Forelimb muscle (tissue), 1 donor: ENCODE data around the gene CACNA1D. TPM values are rescaled to one million over a fixed set of nuclear protein-coding genes. Genes with fewer than 3 reads are reported as not detected.

Experiments
- DNase-seq: peaks from one replicate; pipeline ENCODE4 v3.0.0-alpha.2; 2013; ENCODE audit warnings: low read depth
- polyA plus RNA-seq: library from polyadenylated mRNA; unstranded; fragments of 120-200 nt; gene quantifications from one replicate; pipeline ENCODE4 v1.2.1, GENCODE V29; 2013; ENCODE audit not compliant: insufficient read length

The CACNA1D gene
- polyA plus RNA-seq, 1 donor = 1.4 TPM

DNA sequence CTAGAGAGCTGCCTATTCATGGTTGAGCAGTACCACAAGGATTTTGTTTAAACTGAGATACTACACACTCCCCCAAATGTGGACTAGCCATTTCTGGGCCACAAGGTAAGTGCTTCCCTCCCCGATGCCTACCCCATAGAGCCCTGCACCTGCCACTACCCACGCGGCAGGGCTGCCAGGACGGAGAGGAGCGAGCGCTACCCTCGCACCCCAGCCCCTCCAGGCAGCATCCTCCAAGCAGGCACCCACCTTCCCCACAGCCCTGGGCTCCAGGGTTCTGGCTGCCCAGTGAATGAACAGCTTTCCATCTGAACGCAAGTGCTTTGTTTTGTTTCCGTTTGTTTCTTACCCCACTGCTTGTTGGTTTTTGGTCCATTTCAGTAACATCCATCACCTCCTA lies 292.6 kb downstream of the CACNA1D start:
- DNase-seq = no peak

DNA sequence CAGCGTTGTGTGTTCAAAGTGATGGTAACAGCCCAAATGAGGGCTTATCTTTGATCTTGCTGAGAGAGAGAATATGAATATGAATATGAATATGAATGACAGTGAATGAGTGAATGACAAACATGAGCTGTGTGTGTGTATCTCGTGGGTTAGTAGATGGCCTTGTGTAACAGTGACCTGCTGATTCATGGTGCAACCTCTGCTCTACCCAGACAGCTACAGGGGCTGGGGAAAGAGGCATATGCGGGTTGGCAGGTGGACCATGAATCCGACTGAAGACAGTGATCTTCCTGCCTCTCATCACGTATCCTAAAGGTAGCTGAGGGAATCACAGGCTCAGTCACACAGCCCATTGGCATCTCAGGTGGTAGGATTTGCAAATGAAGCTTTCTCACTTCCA lies 293.6 kb downstream of the CACNA1D start:
- DNase-seq = no peak

DNA sequence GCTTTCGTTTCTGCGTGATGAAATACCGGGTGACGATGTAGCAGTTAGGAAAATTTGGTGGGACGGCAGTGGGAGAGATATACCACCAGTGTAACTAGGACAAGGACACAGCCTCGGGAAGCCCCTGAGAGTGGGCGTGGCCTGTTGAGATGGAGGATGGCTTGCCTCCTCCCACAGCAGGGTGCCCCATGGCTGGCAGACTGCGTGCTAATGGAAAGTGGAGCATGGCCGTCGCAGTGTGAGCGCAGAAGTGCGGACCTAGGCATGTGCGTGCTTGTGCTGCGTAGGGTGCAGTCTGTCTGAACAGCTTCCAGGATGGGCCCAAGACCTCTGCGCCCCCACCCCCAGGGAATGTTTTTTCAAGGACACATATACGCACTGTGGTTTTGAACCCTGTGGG lies 295.0 kb downstream of the CACNA1D start:
- DNase-seq = no peak

DNA sequence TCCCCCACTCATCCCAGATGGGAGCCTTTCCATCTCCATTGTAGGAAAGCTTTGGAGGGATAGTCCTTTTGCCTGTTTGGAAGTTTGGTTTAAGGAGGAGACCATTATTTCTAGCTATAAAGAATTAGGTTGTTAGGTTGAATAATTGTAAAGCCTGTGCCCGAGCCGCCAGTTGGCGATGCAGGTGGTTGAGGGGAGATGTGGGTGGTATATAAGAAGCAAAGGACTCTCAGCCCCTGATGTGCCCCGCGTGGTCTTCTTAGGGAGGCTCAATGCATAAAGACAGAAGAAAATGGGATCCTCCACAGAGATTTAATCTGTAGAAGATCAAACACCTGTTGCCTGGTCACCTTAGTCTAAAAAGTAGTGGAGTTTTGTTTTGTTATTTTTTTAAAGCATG lies 296.1 kb downstream of the CACNA1D start:
- DNase-seq = no peak

DNA sequence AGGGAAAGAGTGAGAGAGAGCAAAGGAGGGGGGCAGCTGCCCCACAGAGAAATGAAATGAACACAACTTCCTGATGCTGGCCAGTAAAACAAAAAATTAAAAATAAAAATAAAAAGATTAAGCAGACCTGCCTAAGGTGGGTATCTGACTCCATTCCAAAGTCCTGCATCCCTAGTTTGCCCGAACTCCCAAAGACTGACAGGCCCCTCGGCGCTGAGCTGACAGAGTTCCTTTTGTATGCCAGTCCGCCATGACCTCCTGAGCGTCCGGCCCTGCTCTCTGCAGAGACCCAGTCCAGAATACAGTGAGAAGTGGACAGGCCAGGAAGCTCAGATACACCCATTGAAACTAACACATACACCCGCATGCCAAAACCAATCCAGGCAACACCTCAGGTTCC lies 296.9 kb downstream of the CACNA1D start:
- DNase-seq = no peak

DNA sequence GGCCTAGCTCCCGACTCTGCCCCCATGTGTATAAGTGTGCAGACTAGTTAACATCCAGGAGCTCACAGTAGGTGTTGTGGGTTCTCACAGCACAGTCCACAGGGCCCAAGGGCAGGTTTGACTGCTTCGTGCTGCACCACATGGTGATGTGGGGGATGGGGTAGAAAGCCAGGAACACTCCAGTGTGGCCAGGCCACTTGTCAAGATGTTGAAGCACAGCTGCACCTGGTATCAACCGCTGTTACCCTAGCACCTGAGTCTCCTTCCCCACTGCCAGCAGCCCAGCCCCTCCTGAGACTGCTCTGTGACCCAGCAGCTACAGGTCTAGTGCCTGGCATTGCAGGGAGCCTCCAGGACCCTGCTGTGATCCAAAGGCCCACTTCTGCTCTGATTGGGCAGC lies 298.5 kb downstream of the CACNA1D start:
- DNase-seq = no peak

DNA sequence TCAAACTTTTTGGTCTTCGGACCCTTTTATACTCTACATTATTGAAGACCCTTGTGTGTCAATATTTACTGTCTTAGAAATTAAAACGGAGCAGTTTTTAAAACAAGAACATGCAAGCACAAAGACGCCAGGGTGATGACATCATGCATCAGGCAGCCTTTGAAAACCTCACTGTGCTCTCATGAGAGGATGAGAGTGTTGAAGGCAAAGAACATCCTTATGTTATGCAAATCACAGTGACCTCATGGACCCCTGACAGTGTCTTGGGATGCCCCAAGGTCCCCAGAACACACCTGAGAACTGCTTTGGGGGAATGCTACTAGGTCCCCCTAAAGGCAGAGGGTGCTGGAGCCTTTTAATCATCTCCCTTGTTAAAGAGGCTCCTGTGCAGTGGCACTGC lies 300.2 kb downstream of the CACNA1D start:
- DNase-seq = no peak

DNA sequence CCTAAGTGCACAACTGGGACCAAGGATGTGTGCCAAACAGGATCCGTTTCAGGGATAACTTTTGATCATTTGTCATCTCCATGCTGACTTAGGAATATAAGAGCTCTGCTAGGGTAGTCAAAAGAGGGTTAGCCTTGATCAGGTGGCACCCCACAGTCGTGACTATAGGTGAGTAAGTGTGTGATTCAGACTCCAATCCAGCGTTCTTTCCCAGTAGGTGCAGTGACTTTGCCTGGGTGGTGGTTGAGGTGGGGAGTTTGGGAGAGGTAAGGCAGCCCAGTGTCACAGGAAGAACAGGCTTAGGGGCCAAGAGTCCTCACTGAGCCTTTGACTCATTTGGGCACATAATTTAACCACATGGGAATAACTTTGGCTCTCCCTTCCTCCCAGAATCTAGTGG lies 300.8 kb downstream of the CACNA1D start:
- DNase-seq = no peak

DNA sequence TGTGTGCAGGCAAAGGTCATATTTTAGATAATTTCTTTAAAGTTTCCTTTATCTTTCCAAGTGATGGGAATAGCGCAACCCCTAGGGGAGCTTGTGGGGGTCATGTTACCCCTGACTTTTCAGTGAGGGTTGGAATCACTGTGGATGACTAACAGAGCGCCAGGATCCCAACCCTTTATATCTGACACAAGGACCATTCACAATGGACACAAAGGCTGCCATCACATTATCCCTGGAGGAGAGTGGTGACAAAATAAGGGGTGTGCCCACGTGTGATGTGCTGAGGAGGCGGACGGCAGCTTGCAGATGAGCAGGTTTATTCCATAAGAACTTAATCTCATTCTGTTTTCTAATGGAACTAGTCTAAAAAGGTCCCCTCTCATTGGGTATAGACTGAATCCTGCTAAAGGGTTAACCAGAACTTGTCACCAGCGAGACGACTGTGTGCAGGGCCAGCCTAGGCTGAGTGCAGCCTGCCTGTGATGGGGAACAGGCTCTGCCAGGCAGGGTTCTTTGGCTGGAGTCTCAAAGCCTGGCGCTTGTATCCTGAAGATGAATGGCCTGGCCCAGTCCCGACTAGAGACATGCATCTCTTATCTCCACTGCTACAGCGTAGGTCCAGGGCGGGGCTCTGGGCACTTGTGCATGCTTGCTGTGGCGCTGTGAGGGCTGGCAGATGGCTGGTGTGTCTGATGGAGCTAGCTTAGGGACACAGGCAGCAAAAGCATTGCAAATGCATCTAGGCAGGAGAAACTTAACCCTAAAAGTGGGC lies 301.6 kb downstream of the CACNA1D start:
- DNase-seq = no peak

DNA sequence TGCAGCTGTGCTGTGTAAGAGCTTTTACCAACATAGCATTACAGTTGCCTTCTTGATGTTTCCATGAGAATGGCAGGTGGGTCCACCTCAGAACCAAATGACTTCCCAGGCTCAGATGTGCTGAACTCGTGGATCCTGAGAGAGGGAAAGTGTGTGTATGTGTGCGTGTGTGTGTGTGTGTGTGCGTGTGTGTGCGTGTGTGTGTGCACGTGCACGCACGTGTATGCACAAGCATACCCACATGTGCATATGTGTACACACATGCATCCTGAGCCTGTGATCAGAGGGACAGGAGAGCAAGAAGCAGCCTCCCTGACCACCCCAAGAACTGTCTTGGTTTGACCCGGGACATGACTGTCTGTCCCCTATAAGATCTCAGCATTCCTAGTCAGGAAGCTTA lies 303.7 kb downstream of the CACNA1D start:
- no peak for DNase-seq

DNA sequence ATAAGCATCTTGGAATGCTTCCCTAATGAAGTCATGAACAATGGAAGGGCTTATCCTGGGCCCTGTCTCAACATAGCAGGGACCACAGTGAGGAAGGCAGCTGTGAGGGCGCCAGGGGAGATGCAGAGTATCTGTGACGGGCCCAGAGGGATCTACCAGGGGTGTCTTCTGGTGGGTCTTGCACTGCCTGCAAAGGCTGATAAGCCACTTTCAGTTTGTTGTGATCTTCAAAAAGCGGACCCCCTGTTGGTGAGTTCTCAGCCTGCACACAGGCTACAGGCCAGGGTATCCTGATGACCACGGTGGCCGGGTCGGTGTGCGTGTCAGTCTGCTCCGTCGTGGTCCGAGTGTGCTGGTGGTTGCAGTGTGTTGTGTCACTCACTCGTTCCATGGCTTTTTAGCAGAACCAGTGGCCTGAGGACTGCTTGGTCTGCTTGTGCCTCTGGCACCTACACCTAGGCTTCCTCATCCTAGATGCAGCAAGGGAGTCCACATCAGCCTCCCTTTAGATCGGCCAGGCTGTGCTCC lies 305.0 kb downstream of the CACNA1D start:
- no peak for DNase-seq

DNA sequence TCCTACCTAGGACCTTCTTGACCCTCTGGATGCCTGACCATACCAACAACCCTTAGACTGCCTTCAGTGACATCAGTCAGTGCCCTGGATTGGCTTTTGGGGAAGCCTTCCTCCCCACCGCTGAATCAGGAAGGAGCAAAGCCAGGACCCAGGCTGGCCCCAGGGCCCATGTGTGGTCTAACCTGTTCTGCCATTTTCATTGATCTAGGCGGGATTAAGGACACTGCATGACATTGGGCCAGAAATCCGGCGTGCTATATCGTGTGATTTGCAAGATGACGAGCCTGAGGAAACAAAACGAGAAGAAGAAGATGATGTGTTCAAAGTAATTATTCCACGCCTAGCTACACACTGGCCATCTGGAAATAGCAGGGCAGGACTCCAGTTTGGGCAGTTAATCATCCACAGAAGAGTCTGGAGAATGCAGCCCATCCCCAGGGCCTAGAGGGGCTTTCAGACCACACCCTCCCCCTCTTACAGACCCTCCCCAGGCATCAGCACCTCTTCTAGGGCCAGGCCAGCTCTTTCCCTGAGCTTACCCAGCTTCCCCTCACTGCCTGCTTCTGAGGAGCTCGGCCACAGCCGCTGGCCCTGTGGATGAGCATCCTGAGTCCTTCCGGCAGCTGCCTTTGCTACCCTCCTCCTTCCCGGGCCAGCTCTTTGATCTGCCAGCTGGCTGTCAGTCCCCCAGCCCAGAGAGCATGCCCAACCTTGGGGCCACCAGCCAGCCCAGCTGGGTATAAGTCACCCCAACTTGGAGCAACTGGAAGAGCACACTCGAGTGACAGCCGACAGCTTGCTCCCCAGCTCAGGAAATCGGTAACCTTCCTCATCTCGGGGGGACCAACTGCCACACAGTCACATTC lies 305.9 kb downstream of the CACNA1D start:
- no peak for DNase-seq

DNA sequence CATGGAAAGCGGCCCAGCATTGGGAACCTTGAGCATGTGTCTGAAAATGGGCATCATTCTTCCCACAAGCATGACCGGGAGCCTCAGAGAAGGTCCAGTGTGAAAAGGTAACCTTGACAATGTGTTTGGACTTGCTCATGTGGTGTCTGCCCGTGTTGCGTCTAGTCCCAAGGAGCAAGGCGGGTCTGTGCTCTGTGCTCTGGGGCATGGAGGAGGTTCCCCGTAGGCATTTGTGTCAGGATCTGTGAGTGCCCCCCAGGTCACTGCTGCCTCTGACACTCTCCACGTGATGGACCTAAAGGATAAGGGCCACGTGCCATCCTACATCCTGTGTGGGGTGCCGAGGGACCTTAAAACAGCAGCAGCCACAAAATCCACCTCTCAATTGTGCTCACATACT lies 306.9 kb downstream of the CACNA1D start:
- DNase-seq = no peak

DNA sequence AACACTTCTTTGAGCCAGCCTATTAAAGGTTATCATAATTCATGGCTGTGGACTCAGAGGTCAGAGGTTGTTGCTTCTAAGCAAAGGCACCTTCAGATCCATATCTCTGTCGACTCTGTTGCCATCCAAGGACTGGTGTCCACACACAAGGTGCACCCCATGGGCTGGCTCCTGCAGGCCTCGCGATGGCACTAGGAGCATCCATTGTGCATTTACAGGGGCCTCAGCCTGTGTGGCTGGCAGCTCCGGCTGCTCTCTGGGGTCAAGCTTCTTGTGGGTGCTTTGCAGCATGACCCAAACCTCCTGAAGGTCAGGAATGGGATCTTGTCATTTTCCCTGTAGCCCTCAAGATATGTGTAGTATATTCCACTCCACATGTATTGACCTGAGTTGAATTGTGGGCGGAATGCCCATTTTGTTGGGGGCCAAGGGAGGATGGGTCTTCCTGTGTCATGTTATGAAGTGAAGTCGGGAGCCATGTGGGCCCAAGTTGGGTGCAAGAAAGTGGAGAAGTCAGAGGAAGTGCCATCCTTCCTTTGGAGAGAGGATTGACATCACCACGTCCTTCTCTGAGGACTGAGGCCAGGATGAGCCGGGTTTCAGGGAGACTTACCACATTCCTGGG lies 308.0 kb downstream of the CACNA1D start:
- DNase-seq = no peak

DNA sequence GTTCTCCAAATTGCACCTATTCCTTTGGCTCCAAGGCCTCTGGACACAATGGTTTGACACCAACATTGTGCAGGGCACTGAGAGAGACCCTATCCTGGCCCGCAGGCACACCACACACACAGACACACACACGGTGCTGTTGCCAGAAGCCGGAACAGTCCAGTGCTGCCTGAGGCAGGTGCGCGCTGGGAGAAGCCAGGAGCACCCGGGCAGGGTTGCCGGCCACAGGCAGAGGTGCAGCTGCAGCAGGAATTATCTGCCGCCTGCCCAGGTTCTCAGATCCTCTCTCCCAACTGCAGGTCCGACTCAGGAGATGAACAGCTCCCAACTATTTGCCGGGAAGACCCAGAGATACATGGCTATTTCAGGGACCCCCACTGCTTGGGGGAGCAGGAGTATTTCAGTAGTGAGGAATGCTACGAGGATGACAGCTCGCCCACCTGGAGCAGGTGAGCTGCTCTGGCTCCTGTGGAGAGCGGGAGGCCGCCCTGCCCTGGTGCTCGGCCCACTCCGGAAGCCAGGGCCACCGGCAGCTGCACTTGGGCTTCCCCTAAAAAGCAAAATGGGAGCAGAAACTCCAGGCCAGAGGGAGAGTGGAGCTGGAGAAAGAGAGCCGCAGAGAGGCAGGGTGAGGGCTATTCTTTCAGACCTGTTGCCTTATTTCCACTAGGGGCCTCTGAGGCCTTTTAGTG lies 308.9 kb downstream of the CACNA1D start:
- DNase-seq = no peak

DNA sequence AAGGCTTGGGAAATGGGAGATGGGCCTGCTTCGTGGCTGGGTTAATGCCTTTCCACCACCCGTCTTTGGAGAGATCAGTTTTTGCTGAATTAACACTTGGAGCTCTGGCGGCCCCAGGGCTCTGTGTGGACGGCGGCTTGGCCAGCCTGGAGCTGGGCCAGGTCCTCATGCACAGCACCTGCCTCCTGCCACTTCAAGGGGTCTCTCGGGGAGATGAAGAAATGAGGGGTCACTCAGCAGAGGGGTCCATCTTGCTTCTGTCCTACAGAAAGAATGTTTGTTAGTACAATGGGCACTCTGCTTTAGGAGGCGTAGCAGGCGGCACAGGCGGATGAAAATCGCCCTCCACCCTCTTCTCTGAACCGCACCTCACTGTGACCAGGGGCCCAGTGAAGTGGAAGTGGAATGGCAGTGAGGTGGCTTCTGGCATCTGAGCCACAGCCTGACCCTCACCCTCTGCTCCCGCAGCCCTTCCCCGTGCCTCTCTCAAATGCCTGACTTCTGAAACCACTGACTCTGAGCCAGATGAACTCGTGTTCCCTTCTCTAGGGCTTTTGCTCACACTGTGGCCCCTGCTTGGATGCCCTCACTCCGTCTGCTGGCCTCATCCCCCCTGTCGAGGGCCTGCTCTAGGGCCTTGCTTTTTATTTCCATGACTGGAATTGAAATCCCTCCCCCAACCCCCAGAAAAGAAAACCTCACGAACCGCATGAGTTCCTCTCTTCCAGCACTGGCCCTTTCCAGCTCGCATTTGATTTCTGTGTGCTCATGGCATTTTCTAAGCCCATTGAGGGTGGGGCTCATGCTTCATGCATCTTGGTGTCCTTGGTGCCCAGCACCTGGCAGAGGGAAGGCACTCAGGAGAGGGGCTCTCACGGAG lies 309.6 kb downstream of the CACNA1D start:
- no peak for DNase-seq

DNA sequence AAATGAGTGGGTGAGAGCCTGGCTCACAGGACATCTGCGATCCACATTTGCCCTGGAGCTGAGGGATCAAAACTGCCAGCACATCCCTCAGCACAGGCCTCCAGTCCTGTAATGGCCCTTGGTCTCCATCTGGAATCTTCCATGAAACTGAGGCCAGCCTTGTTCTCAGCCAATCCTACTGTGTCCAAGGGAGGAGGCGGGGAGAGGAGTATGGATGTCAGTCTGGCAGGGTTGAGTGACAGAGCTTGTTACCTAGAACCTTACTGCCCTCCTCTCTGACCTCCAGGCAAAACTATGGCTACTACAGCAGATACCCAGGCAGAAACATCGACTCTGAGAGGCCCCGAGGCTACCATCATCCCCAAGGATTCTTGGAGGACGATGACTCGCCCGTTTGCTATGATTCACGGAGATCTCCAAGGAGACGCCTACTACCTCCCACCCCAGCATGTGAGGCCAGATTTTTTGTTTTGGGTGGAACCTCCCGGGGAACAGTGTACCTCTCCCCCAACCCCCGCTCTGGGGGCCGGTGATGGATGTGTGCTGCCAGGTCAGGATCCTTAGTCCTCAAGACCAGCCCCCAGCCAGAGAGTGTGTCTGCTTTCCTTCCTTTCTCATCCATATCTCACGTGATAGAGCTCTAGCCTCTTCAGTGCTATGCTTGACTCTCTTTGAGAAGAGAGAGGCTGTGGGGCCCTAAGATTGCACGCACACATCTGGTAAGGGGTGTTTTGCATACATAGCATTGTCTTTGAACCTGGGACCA lies 310.5 kb downstream of the CACNA1D start:
- no peak for DNase-seq

DNA sequence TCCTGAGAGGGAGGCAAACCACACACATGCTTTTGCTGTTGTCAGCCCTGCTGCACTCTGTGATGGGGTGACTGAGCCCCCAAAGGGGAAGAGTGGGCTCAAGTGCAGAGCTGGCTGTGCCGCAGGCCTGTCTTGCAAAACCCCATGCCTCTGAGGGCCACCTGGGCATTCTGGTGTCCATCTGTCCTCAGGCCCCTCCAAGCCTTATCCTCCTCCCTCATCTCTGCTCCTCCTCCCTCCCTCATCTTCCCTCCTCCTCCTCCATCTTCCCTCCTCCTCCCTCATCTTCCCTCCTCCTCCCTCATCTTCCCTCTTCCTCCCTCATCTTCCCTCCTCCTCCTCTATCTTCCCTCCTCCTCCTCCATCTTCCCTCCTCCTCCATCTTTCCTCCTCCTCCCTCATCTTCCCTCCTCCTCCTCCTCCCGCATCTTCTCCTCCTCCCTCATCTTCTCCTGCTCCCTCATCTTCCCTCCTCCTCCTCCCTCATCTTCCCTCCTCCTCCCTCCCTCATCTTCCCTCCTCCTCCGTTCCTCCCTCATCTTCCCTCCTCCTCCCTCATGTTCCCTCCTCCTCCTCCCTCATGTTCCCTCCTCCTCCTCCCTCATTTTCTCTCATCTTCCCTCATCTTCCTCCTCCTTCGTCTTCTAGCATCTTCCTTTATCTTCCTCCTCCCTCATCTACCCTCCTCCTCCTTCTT lies 311.2 kb downstream of the CACNA1D start:
- no peak for DNase-seq
